ENCODE measurements around the gene GSE1. TPM values are rescaled to one million over a fixed set of nuclear protein-coding genes. Genes with fewer than 3 reads are reported as not detected.

The GSE1 gene
- total and polyA plus RNA-seq, 9 of the 15 experiments (the other 6 are each of a cell fraction or from before 2014, with no cell fraction given) = 12.2 to 244 (median 57.9) TPM

DNA sequence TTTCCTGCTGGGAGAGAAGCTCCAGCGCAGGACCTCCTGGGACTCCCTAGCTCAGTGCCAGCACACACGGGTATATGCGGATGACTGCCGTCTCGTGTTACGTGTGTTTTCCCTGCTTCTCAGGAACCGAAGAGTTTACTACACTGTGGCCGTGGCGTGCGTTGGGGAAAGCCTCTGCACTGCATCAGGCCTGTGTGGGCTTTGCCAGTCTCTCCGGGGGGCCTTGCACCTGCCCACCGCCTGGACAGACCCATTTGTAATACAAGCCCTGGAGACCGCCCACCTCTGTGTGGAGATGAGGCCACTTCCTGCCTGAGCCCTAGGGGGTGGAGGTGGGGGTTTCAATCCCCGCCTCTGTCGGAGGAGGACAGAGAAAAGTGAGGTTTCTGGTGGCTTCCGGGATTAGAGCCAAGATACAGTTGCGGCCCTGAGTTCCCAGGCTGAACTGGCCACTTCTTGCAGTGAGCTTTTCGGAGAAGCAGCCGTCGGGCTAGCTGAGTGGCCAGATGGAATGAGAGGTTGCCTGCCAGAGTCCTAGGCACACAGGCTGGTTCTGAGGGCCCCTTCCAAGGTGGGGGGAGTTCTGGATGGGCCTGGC is 43.4 kb upstream of the GSE1 start (continued):
- TF ChIP-seq, protein P1, sequence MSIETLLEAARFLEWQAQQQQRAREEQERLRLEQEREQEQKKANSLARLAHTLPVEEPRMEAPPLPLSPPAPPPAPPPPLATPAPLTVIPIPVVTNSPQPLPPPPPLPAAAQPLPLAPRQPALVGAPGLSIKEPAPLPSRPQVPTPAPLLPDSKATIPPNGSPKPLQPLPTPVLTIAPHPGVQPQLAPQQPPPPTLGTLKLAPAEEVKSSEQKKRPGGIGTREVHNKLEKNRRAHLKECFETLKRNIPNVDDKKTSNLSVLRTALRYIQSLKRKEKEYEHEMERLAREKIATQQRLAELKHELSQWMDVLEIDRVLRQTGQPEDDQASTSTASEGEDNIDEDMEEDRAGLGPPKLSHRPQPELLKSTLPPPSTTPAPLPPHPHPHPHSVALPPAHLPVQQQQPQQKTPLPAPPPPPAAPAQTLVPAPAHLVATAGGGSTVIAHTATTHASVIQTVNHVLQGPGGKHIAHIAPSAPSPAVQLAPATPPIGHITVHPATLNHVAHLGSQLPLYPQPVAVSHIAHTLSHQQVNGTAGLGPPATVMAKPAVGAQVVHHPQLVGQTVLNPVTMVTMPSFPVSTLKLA (conservative IDR thresholded peaks at IDR 0.05) = no peak
- TF ChIP-seq PTBP1 (IDR thresholded peaks at IDR 0.05; ENCODE audit: low read depth, low read length) = 0 out of 2 replicates have a peak, but pooled peaks have one; percentile 15
- TF ChIP-seq SLC30A9 (CRISPR knock-in tag; IDR thresholded peaks at IDR 0.05) = no peak
- no peak for TF ChIP-seq GTF2F1 (IDR thresholded peaks at IDR 0.05; ENCODE audit: low read depth, low read length)
- no peak for TF ChIP-seq ZNF408 (CRISPR knock-in tag; IDR thresholded peaks at IDR 0.05; ENCODE audit: low read depth)
- no peak for TF ChIP-seq ZFP30 (CRISPR knock-in tag; IDR thresholded peaks at IDR 0.05; ENCODE audit: borderline replicate concordance)
- TF ChIP-seq, protein P2, sequence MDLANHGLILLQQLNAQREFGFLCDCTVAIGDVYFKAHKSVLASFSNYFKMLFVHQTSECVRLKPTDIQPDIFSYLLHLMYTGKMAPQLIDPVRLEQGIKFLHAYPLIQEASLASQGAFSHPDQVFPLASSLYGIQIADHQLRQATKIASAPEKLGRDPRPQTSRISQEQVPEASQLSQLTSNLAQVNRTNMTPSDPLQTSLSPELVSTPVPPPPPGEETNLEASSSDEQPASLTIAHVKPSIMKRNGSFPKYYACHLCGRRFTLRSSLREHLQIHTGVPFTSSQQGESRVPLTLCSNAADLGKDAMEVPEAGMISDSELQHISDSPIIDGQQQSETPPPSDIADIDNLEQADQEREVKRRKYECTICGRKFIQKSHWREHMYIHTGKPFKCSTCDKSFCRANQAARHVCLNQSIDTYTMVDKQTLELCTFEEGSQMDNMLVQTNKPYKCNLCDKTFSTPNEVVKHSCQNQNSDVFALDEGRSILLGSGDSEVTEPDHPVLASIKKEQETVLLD (IDR thresholded peaks at IDR 0.05) = peak; percentile 64; the same call in 1 of the 2 replicates
- no peak for TF ChIP-seq BACH1 (tag; IDR thresholded peaks at IDR 0.05)
- no peak for TF ChIP-seq TAF9B (IDR thresholded peaks at IDR 0.05; ENCODE audit: partially characterized antibody)
- TF ChIP-seq, protein P3, sequence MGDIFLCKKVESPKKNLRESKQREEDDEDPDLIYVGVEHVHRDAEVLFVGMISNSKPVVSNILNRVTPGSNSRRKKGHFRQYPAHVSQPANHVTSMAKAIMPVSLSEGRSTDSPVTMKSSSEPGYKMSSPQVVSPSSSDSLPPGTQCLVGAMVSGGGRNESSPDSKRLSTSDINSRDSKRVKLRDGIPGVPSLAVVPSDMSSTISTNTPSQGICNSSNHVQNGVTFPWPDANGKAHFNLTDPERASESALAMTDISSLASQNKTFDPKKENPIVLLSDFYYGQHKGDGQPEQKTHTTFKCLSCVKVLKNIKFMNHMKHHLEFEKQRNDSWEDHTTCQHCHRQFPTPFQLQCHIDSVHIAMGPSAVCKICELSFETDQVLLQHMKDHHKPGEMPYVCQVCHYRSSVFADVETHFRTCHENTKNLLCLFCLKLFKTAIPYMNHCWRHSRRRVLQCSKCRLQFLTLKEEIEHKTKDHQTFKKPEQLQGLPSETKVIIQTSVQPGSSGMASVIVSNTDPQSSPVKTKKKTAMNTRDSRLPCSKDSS (IDR thresholded peaks at IDR 0.05; ENCODE audit: low read depth, partially characterized antibody) = no peak
- peak; percentile 75; the same call in 1 of the 2 replicates for TF ChIP-seq HDAC2 (IDR thresholded peaks at IDR 0.05)
- TF ChIP-seq, protein P4, sequence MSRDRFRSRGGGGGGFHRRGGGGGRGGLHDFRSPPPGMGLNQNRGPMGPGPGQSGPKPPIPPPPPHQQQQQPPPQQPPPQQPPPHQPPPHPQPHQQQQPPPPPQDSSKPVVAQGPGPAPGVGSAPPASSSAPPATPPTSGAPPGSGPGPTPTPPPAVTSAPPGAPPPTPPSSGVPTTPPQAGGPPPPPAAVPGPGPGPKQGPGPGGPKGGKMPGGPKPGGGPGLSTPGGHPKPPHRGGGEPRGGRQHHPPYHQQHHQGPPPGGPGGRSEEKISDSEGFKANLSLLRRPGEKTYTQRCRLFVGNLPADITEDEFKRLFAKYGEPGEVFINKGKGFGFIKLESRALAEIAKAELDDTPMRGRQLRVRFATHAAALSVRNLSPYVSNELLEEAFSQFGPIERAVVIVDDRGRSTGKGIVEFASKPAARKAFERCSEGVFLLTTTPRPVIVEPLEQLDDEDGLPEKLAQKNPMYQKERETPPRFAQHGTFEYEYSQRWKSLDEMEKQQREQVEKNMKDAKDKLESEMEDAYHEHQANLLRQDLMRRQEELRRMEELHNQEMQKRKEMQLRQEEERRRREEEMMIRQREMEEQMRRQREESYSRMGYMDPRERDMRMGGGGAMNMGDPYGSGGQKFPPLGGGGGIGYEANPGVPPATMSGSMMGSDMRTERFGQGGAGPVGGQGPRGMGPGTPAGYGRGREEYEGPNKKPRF (IDR thresholded peaks at IDR 0.05; ENCODE audit: low read depth, low read length) = no peak
- no peak for TF ChIP-seq C11orf30 (IDR thresholded peaks at IDR 0.05; ENCODE audit: low read depth)
- no peak for TF ChIP-seq ZNF146 (CRISPR knock-in tag; IDR thresholded peaks at IDR 0.05; ENCODE audit: unreplicated experiment)
- TF ChIP-seq PHTF2 (CRISPR knock-in tag; IDR thresholded peaks at IDR 0.05) = no peak
- TF ChIP-seq HNRNPUL1 (IDR thresholded peaks at IDR 0.05; ENCODE audit: low read length) = no peak
- TF ChIP-seq, protein P5, sequence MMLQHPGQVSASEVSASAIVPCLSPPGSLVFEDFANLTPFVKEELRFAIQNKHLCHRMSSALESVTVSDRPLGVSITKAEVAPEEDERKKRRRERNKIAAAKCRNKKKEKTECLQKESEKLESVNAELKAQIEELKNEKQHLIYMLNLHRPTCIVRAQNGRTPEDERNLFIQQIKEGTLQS (IDR thresholded peaks at IDR 0.05) = no peak
- TF ChIP-seq, protein P5 (CRISPR knock-in tag; conservative IDR thresholded peaks at IDR 0.05) = no peak
- TF ChIP-seq ZNF140 (CRISPR knock-in tag; IDR thresholded peaks at IDR 0.05) = no peak
